Peyer's patch (tissue), 4 donors: ENCODE results near the gene MPV17L2.

Source experiments
- POLR2A ChIP-seq, 2 donors: fragments of 450-650 bp; IDR thresholded peaks; one replicate each; pipeline ENCODE4 v1.5.1; 2017; ENCODE audit warnings: antibody characterized with exemption in 2 of 2, mild to moderate bottlenecking in 2 of 2, moderate library complexity in 2 of 2
- TF ChIP-seq, protein P1 (sequence below), 6 experiments: fragments of 450-650 bp in 4 of 6; fragments of 200-600 bp in 2 of 6; sonication (generic) in 1 of 6; IDR thresholded peaks; one replicate each; pipeline ENCODE4 v1.5.1; 2017 to 2019; ENCODE audit warnings: antibody characterized with exemption in 6 of 6, mild to moderate bottlenecking in 3 of 6, moderate library complexity in 1 of 6

DNA sequence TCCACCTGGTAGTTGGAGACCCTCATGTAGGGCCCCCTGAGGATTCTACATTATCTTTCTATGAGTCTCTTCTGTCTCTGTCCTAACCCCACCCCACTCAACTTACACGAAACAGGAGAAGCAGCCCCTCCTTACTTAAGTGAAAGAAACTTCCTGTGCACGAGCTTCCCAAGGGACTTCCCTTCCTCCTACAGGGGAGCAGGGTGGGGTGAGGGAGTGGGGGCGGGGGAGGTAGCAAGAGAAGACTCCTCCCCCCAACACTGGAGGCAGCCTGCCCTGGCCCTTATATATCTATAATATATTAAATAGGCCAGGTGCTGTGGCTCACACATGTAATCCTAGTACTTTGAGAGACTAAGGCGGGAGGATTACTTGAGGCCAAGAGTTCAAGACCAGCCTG, 38.8 kb downstream of the MPV17L2 start:
- TF ChIP-seq, protein P1, sequence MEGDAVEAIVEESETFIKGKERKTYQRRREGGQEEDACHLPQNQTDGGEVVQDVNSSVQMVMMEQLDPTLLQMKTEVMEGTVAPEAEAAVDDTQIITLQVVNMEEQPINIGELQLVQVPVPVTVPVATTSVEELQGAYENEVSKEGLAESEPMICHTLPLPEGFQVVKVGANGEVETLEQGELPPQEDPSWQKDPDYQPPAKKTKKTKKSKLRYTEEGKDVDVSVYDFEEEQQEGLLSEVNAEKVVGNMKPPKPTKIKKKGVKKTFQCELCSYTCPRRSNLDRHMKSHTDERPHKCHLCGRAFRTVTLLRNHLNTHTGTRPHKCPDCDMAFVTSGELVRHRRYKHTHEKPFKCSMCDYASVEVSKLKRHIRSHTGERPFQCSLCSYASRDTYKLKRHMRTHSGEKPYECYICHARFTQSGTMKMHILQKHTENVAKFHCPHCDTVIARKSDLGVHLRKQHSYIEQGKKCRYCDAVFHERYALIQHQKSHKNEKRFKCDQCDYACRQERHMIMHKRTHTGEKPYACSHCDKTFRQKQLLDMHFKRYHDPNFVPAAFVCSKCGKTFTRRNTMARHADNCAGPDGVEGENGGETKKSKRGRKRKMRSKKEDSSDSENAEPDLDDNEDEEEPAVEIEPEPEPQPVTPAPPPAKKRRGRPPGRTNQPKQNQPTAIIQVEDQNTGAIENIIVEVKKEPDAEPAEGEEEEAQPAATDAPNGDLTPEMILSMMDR (IDR thresholded peaks at IDR 0.05): no peak
- TF ChIP-seq POLR2A (IDR thresholded peaks at IDR 0.05): no peak
